GM12801 (cell line): ENCODE data around the gene IL1RN.

ENCODE experiments used
- CTCF ChIP-seq: IDR thresholded peaks from one replicate; pipeline ENCODE4 v1.5.1; 2011; ENCODE audit warnings: control low read depth; ENCODE audit not compliant: insufficient read length; ENCODE audit errors: extremely low read depth

IL1RN gene

GRCh38 chr2:113144259-113144658 is 16.9 kb downstream of the IL1RN start:
- no peak for TF ChIP-seq CTCF

GRCh38 chr2:113148606-113149552 is 21.5 kb downstream of the IL1RN start:
- TF ChIP-seq CTCF, result no peak

- no peak for TF ChIP-seq CTCF
Measured at GRCh38 chr2:113149553-113150257, 22.3 kb downstream of the IL1RN start.

GRCh38 chr2:113150258-113150601 is 22.8 kb downstream of the IL1RN start:
- no peak for TF ChIP-seq CTCF

- no peak for TF ChIP-seq CTCF
Measured at GRCh38 chr2:113155331-113155730, 27.9 kb downstream of the IL1RN start.

- no peak for TF ChIP-seq CTCF
Measured at GRCh38 chr2:113156278-113157117, 29.1 kb downstream of the IL1RN start.
